Effector memory CD4-positive, alpha-beta T cell (primary cell): ENCODE measurements around the gene ARPP21.

Experiments used
- DNase-seq, 3 donors: peaks; one replicate each; pipeline ENCODE4 v3.0.0-alpha.2; 2020
- H3K27ac ChIP-seq: 2 replicates; pipeline ENCODE4 v1.7.0; 2013; ENCODE audit warnings: mild to moderate bottlenecking, low read length, moderate library complexity; ENCODE audit not compliant: insufficient read depth, poor library complexity, severe bottlenecking
- H3K27me3 ChIP-seq: replicated peaks from 2 replicates; pipeline ENCODE4 v1.7.0; 2013; ENCODE audit warnings: mild to moderate bottlenecking, low read length; ENCODE audit not compliant: insufficient read depth, control insufficient read depth, poor library complexity, severe bottlenecking
- H3K36me3 ChIP-seq: 2 replicates; pipeline ENCODE4 v1.7.0; 2013; ENCODE audit warnings: mild to moderate bottlenecking, low read length, moderate library complexity; ENCODE audit not compliant: control insufficient read depth, insufficient read depth
- H3K4me1 ChIP-seq: 2 replicates; pipeline ENCODE4 v1.7.0; 2013; ENCODE audit warnings: low read length, mild to moderate bottlenecking; ENCODE audit not compliant: control insufficient read depth, insufficient read depth, poor library complexity, severe bottlenecking
- H3K4me3 ChIP-seq: 2 replicates; pipeline ENCODE4 v1.7.0; 2013; ENCODE audit warnings: low read length, low read depth, mild to moderate bottlenecking; ENCODE audit not compliant: insufficient read depth, poor library complexity, severe bottlenecking
- H3K9me3 ChIP-seq: 2 replicates; pipeline ENCODE4 v1.7.0; 2013; ENCODE audit warnings: mild to moderate bottlenecking, low read length, moderate library complexity; ENCODE audit not compliant: control insufficient read depth

ARPP21 gene

DNA sequence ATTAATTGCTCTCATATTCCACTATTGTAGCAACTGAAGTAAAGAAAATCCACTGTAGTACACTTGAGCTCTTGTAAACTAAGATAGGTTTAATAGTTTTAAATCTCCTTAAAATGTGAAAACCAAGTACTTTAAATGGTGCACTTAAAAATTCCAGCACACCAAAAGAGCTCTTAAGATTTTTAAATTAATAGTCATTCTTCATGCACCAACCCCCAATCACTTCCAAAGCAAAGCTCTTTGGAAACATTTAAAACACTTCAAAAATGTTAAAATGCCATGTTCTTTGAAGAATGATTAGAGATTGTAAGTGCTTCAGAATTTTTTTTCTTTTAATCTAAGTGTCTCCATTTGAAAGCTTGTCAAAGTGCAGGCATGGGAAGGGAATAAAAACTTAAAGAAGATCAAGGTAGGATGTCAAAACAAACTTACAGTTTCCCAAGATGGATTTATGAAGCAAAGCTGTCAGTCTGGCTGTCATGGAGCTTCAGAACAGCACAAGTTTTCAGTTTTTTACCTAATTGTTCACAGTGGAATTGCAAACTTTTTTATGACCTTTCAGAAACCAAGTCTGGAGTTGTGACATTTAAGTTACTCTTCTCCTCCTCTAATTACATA, 84.3 kb downstream of the ARPP21 start:
- Histone ChIP-seq H3K27ac (no peak overlapping the region), H3K4me1 (no peaks in the 10 kb centered on the region), H3K27me3 (no peaks in the 10 kb centered on the region), H3K36me3 (no peaks in the 10 kb centered on the region), H3K9me3 (no peaks in the 10 kb centered on the region), H3K4me3 (no peak overlapping the region)
- no peak for DNase-seq

DNA sequence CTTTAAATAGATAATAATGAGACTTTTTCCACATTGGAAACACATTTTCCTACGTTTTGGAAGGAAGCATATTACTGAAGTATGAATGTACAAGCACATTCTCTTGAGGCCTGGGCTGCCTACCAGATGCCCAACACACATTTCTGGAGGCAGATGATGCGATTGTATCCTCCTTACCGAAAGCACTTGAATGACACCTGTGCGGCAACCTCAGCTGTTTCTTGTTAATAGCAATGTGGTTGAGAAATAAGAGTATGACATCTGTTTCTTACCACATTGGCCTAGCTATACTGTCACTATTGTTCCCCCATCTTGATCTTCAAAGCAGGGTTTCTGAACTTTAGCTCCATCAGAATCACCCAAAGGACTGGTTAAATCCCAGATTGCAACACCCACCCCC, 84.8 kb downstream of the ARPP21 start:
- Histone ChIP-seq H3K9me3 (no peaks in the 10 kb centered on the region), H3K4me1 (no peaks in the 10 kb centered on the region), H3K4me3 (no peak overlapping the region), H3K27me3 (no peaks in the 10 kb centered on the region), H3K27ac (no peak overlapping the region), H3K36me3 (no peaks in the 10 kb centered on the region)
- no peak for DNase-seq

DNA sequence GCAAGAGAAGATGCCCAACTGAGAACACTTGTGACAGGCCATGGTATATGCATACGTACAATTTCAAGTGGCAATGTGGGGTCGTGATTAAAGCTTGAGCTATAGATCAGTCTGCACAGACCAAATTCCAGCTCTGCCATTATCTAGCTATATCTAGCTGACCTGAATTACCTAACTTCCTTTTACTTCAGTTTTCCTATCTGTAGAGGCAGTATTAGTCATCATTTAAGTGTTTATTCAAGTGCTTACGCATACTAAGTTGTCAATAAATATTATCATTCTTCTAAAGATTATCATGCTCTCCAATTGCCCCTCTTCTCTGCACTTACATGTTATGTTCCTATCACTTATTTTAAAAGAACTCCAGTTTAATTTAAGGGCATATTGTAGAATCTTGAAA, 87.9 kb downstream of the ARPP21 start:
- H3K27ac ChIP-seq, result no peak overlapping the region
- no peaks in the 10 kb centered on the region for H3K27me3 ChIP-seq
- H3K4me3 ChIP-seq, result no peak overlapping the region
- no peak for DNase-seq
- no peaks in the 10 kb centered on the region for H3K9me3 ChIP-seq
- H3K4me1 ChIP-seq, result no peaks in the 10 kb centered on the region
- no peaks in the 10 kb centered on the region for H3K36me3 ChIP-seq

DNA sequence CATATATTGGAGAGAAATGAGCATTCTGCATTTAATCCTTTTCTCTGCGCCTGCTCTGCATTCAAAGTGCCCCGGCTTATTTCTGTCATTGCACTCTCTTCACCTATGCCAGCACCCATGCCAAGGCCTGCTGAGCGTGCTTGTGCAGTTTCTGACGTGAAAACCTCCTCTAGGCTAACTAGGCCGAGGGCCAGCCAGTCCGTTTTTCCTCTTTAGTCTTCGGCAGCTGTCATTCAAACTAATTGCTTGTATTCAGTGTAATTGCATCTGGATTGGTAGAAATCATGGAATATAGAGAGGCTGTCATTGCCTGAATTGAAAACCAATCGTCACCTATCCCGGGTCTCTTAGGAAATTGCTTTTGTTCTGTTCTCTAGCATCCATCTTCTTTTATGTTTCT, 94.0 kb downstream of the ARPP21 start:
- H3K9me3 ChIP-seq, result no peaks in the 10 kb centered on the region
- H3K4me1 ChIP-seq, result no peaks in the 10 kb centered on the region
- DNase-seq, result no peak
- H3K36me3 ChIP-seq, result no peaks in the 10 kb centered on the region
- no peaks in the 10 kb centered on the region for H3K27me3 ChIP-seq
- H3K27ac ChIP-seq, result no peak overlapping the region
- no peak overlapping the region for H3K4me3 ChIP-seq

DNA sequence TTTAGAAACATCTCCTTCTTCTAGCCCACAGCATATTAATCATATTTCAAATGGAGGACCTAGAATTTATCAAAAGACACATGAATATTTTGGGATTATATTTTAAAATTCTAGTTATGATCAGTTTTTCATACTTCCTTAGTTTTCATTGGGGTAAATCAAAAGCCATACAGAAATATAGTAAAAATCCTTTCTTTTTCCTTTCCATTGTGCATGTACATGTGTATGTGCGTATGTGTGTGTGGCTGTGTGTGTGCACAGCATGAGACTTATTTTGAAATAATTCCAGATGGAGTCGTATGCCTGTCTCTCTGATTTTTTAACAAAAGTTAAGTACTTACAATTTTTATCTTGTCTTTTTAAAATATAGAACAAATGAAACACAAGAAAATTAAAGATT, 94.5 kb downstream of the ARPP21 start:
- H3K27me3 ChIP-seq, result no peaks in the 10 kb centered on the region
- no peak overlapping the region for H3K27ac ChIP-seq

DNA sequence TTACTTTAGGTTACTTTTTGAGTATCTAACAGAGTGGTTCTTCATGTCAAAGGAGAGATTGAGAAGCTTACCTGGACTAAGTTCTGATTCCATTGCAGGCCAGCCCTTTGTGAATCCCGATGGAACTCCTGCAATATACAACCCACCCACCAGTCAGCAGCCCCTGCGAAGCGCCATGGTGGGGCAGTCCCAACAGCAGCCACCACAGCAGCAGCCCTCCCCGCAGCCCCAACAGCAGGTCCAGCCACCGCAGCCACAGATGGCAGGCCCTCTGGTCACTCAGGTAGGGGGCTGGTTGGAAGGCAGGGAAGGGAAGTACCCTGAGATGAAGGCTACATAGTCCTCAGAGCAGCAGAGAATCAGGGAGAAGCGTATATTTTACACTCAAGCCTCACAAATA, 97.8 kb downstream of the ARPP21 start:
- Histone ChIP-seq H3K9me3 (no peaks in the 10 kb centered on the region), H3K4me1 (no peaks in the 10 kb centered on the region), H3K27ac (no peak overlapping the region), H3K4me3 (no peak overlapping the region), H3K36me3 (no peaks in the 10 kb centered on the region), H3K27me3 (no peaks in the 10 kb centered on the region)
- DNase-seq, result no peak

More for the DNA sequence above, 94.5 kb downstream of the ARPP21 start:
- H3K4me1 ChIP-seq, result no peaks in the 10 kb centered on the region
- no peaks in the 10 kb centered on the region for H3K36me3 ChIP-seq
- H3K4me3 ChIP-seq, result no peak overlapping the region
- H3K9me3 ChIP-seq, result no peaks in the 10 kb centered on the region
- DNase-seq, result no peak

DNA sequence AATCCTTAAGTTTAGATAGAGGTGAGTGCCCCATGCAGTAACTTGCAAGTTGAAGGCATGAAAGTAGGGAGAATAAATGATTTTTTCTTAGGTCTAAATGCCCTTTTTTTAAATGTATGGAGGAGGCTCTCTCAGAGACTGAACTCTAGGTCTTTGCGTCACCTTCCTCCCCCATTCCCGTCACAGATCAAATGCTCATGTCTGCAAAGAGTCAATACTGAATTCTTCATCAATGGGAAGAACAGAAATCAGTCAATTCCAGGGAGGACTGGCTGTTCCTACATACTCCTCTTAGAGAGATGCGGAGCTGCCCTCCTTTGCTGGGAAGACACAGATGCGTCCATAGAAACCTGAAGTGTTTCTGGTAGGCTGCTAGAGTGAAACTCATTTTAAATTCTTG, 98.2 kb downstream of the ARPP21 start:
- Histone ChIP-seq H3K4me1 (no peaks in the 10 kb centered on the region), H3K4me3 (no peak overlapping the region), H3K9me3 (no peaks in the 10 kb centered on the region), H3K27me3 (no peaks in the 10 kb centered on the region), H3K27ac (no peak overlapping the region), H3K36me3 (no peaks in the 10 kb centered on the region)
- no peak for DNase-seq

DNA sequence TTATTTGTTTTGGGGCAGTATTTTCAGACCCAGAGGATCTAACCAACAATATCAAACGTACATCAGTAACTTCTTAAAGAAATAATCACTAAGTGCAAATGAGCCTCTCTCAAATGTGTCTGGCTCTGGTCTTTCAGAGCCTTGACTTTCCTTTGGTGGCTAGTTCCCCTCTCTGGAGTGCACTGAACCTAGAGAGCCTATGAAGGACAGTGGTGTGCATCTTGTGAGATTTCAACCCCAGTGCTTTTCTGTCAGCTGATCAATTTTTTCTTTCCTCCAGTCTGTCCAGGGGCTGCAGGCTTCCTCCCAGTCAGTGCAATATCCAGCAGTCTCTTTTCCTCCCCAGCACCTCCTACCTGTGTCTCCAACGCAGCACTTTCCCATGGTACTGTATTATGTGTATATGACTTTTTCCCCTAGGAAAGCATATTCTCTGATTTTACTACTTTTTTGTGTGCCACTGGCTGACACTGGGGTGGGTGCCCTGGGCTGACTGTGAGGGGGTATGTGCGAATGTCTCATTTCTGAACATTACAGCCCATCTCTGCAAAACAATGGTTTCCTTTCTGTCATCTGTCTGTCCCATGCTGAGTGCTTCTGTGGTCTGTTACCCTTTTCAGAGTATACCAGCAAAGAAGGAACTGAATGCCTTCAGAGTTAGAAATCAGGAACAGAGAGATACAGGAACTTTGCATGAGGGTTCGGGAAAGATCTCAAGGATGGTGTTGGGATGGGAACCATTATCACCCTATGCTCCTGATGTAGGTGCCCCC, 98.8 kb downstream of the ARPP21 start:
- Histone ChIP-seq H3K4me3 (no peak overlapping the region), H3K36me3 (no peaks in the 10 kb centered on the region), H3K27ac (no peak overlapping the region), H3K4me1 (no peaks in the 10 kb centered on the region), H3K27me3 (no peaks in the 10 kb centered on the region), H3K9me3 (no peaks in the 10 kb centered on the region)
- no peak for DNase-seq

DNA sequence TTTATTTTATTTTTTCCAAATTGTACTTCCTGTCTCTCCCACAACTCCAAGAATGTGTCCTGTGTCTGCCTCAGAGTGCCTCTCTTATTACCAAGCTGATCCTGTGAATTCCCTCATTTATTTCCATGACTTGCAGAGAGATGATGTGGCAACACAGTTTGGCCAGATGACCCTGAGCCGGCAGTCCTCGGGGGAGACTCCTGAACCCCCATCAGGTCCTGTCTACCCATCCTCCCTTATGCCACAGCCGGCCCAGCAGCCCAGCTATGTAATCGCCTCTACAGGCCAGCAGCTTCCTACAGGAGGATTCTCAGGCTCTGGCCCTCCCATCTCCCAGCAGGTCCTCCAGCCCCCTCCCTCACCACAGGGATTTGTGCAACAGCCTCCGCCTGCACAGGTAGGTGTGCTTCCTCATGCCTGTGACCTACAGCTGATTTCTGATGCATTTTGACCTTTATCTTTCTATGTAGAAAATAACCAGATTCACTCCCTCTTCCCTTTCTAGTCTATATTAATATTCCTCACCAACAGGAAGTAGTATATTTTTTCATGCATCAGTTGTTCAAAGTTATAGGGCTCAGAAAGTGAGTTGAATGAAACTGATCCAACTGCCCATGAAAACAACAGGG, 100.0 kb downstream of the ARPP21 start:
- no peaks in the 10 kb centered on the region for H3K36me3 ChIP-seq
- H3K4me3 ChIP-seq, result no peak overlapping the region
- no peaks in the 10 kb centered on the region for H3K9me3 ChIP-seq
- no peak for DNase-seq
- H3K27me3 ChIP-seq, result no peaks in the 10 kb centered on the region
- H3K27ac ChIP-seq, result no peak overlapping the region
- no peaks in the 10 kb centered on the region for H3K4me1 ChIP-seq

DNA sequence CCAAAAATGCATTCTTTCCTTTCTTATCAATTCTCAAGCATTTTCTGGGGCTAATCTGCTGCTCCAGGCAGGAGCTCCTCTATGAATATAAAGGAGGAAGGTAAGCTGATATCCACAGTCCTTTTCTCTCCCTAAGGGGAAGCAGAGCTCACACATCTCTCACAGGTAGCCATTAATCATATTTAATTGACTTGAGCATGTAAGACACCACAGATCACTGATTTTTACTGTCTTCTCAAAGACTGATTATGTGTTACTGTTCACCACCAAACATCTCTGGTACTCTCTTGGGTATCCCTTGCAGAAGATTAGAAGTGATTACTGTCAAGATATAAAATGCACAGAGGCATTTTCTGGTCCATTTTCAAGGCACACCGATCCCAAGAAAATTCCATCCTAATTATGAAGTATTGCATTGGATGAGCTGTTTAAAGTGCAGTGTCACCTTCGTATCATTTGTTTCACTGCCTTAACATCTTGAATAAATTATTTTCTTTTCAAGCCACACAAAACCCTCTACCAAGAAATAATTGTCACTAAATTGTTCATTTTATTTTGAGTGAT, 100.7 kb downstream of the ARPP21 start:
- DNase-seq, result no peak
- H3K36me3 ChIP-seq, result no peaks in the 10 kb centered on the region
- no peaks in the 10 kb centered on the region for H3K4me1 ChIP-seq
- no peaks in the 10 kb centered on the region for H3K27me3 ChIP-seq
- no peak overlapping the region for H3K4me3 ChIP-seq
- no peaks in the 10 kb centered on the region for H3K9me3 ChIP-seq
- no peak overlapping the region for H3K27ac ChIP-seq
